Right lobe of liver (tissue), 6 donors: ENCODE measurements around the gene ZNF587. TPM values are rescaled to one million over a fixed set of nuclear protein-coding genes. Genes with fewer than 3 reads are reported as not detected.
A peak's percentile ranks its signal among the peaks of the same experiment; 100 is the strongest.
"Not testable (repeated sequence)": the region's sequence is repeated elsewhere in the genome, so short reads cannot be mapped to it uniquely, and the experiment has no call there.

Experiments used
- ATAC-seq, 4 donors: fragments of 200-7000 bp; cut with Tn5 transposase; one replicate each; pipeline ENCODE4 v1.9.1; 2020; ENCODE audit warnings: mild to moderate bottlenecking in 4 of 4, moderate library complexity in 4 of 4
- DNase-seq, 3 donors: peaks; one replicate each; pipeline ENCODE4 v3.0.0-alpha.2; 2020
- H3K27ac ChIP-seq, 3 donors: fragments of 200-600 bp; one replicate each; pipeline ENCODE4 v1.8.0; 2022
- H3K27me3 ChIP-seq, 2 donors: fragments of 200-600 bp; one replicate each; pipeline ENCODE4 v1.8.0; 2022
- H3K36me3 ChIP-seq, 4 donors: fragments of 200-600 bp; sonication (generic) in 1 of 4; one replicate each; pipeline versions ENCODE4 v1.5.1 to v1.8.0; 2017 to 2022; ENCODE audit warnings: control low read depth in 1 of 4
- H3K4me1 ChIP-seq, 4 donors: fragments of 200-600 bp; sonication (generic) in 1 of 4; one replicate each; pipeline versions ENCODE4 v1.5.1 to v1.8.0; 2017 to 2022; ENCODE audit warnings: control low read depth in 1 of 4
- H3K4me3 ChIP-seq, 3 donors: fragments of 200-600 bp; one replicate each; pipeline ENCODE4 v1.8.0; 2022
- H3K9me3 ChIP-seq, 4 donors: fragments of 200-600 bp; sonication (generic) in 1 of 4; one replicate each; pipeline versions ENCODE4 v1.5.1 to v1.8.0; 2017 to 2022; ENCODE audit warnings: control low read depth in 1 of 4
- CTCF ChIP-seq, 4 donors: fragments of 200-600 bp in 3 of 4; fragments of 450-650 bp in 1 of 4; IDR thresholded peaks; one replicate each; pipeline versions ENCODE4 v1.5.1 to v1.8.0; 2016 to 2022; ENCODE audit warnings: antibody characterized with exemption in 4 of 4, mild to moderate bottlenecking in 2 of 4
- POLR2A ChIP-seq: fragments of 450-650 bp; IDR thresholded peaks from one replicate; pipeline ENCODE4 v1.6.1; 2017; ENCODE audit warnings: antibody characterized with exemption, mild to moderate bottlenecking
- WGBS: methylation state at CpG from one replicate; pipeline ENCODE4 v1.1.6; 2018; ENCODE audit warnings: low coverage, low lambda C conversion rate; ENCODE audit not compliant: insufficient coverage; ENCODE audit errors: missing lambda C conversion rate; 5-methylcytosine and 5-hydroxymethylcytosine counted together
- intact Hi-C, 2 donors: fragments of 100-400 bp; cut with DNase I; formaldehyde crosslinking; loops; one replicate each; pipeline versions ENCODE4 v1.11.2 to v1.14.1; 2022
- total RNA-seq, 6 experiments: library from RNA; depleted of rRNA in 2 of 6; stranded (reverse); fragments of >200 nt in 2 of 6; fragmentation: NEBNext Ultra II Directional in 3 of 6; extraction: Animal tissue kit (Norgen Biotek cat#: 25700) in 3 of 6; gene quantifications; one replicate each; pipeline versions ENCODE4 v1.1.0 to v1.2.4, GENCODE V29; 2016 to 2023
- donor health status: DM: no; HTN: yes; CAD: no.
- donor health status: DM: no; HTN: no; CAD: no.
- donor health status: DM: no; HTN: no; CAD: no.
- donor health status: DM: no; HTN: yes; CAD: no.
- donor health status: DM: no; HTN: yes; CAD: no.

ZNF587 gene
- total RNA-seq, 6 experiments from 2014 or later = 5.2 to 20.2 (median 12.6) TPM

- Histone ChIP-seq H3K36me3 (peaks cover 0 to 2% (median 0%) of the 10 kb centered on the region in 4 donors), H3K27me3 (no peaks in the 10 kb centered on the region), H3K27ac (peak overlapping the region in 1 of 3 donors; percentile 65), H3K4me3 (peak overlapping the region; percentile 73 to 87 (median 83)), H3K9me3 (no peaks in the 10 kb centered on the region), H3K4me1 (peaks cover 0 to 30% (median 0%) of the 10 kb centered on the region in 4 donors)
- DNase-seq = no peak
- ATAC-seq = peak in 1 of 4 donors; percentile 6
- intact Hi-C loops = no loop called here
- 28% methylated on average over 11 of the region's 11 CpGs for WGBS
- TF ChIP-seq CTCF (IDR thresholded peaks at IDR 0.05) (no peak), POLR2A (no peak)
Measured at GRCh38 chr19:57850553-57851017, 926 bp downstream of the ZNF587 start.

- H3K9me3 ChIP-seq, H3K27me3 ChIP-seq, H3K36me3 ChIP-seq, intact Hi-C loops, H3K27ac ChIP-seq, DNase-seq, H3K4me3 ChIP-seq: not testable (repeated sequence)
- ATAC-seq = peak in 3 of 4 donors; percentile 5 to 63 (median 34)
- peaks cover 0 to 28% (median 0%) of the 10 kb centered on the region in 4 donors for H3K4me1 ChIP-seq
- WGBS = 62% methylated on average over 3 of the region's 6 CpGs
Measured at GRCh38 chr19:57851812-57852603, 2.3 kb downstream of the ZNF587 start.

- peaks cover 0 to 19% (median 7%) of the 10 kb centered on the region in 4 donors for H3K36me3 ChIP-seq
- H3K4me3 ChIP-seq, H3K27me3 ChIP-seq, H3K27ac ChIP-seq, ATAC-seq, DNase-seq, intact Hi-C loops, H3K9me3 ChIP-seq: not testable (repeated sequence)
- 60% methylated on average over 1 of the region's 2 CpGs for WGBS
- peaks cover 0 to 26% (median 0%) of the 10 kb centered on the region in 4 donors for H3K4me1 ChIP-seq
Measured at GRCh38 chr19:57854117-57854516, 4.5 kb downstream of the ZNF587 start.

GRCh38 chr19:57862351-57862750 lies 12.7 kb downstream of the ZNF587 start:
- DNase-seq, H3K27me3 ChIP-seq, H3K4me3 ChIP-seq, H3K9me3 ChIP-seq, intact Hi-C loops, H3K4me1 ChIP-seq, ATAC-seq, H3K27ac ChIP-seq: not testable (repeated sequence)
- 93% methylated on average over 3 of the region's 3 CpGs for WGBS
- H3K36me3 ChIP-seq = peaks cover 0 to 57% (median 13%) of the 10 kb centered on the region in 4 donors

- ATAC-seq (no peak), DNase-seq (no peak)
- TF ChIP-seq CTCF (IDR thresholded peaks at IDR 0.05) (no peak), POLR2A (no peak)
- H3K4me1 ChIP-seq = no peaks in the 10 kb centered on the region
- H3K9me3 ChIP-seq = peaks cover 0 to 19% (median 2%) of the 10 kb centered on the region in 4 donors
- no peak overlapping the region for H3K27ac ChIP-seq
- no peaks in the 10 kb centered on the region for H3K27me3 ChIP-seq
- peaks cover 0 to 34% (median 4%) of the 10 kb centered on the region in 4 donors for H3K36me3 ChIP-seq
- intact Hi-C loops = no loop called here
- WGBS = 86% methylated on average over 5 of the region's 7 CpGs
- H3K4me3 ChIP-seq = no peak overlapping the region
Measured at GRCh38 chr19:57867868-57868492, 18.3 kb downstream of the ZNF587 start.

- intact Hi-C loops, H3K4me3 ChIP-seq, H3K4me1 ChIP-seq, DNase-seq, H3K27ac ChIP-seq, H3K27me3 ChIP-seq: not testable (repeated sequence)
- ATAC-seq = peak in 1 of 4 donors; percentile 22
- H3K9me3 ChIP-seq = peaks cover 0 to 31% (median 4%) of the 10 kb centered on the region in 4 donors
- WGBS = 85% methylated on average over 5 of the region's 6 CpGs
- peaks cover 0 to 29% (median 8%) of the 10 kb centered on the region in 4 donors for H3K36me3 ChIP-seq
Measured at GRCh38 chr19:57869655-57870054, 20.0 kb downstream of the ZNF587 start.
